Fibroblast of villous mesenchyme (primary cell): ENCODE measurements around the gene C1orf74. TPM values are rescaled to one million over a fixed set of nuclear protein-coding genes. Genes with fewer than 3 reads are reported as not detected.

Experiments used
- DNase-seq: peaks from one replicate; pipeline ENCODE4 v3.0.0-alpha.2; 2010; ENCODE audit warnings: low read depth
- H3K4me3 ChIP-seq: 2 replicates; pipeline ENCODE4 v1.5.1; 2011; ENCODE audit warnings: low read depth, mild to moderate bottlenecking, low read length
- CTCF ChIP-seq: IDR thresholded peaks from 2 replicates; pipeline ENCODE4 v1.5.1; 2012; ENCODE audit warnings: low read depth, mild to moderate bottlenecking, low read length; ENCODE audit not compliant: insufficient read depth
- total RNA-seq: library from RNA; depleted of rRNA; stranded (reverse); fragments of >200 nt; gene quantifications from 2 replicates; pipeline ENCODE4 v1.2.3, GENCODE V29; 2012

The C1orf74 gene
- total RNA-seq, 1 donor: 3.0 TPM

- no peak for TF ChIP-seq CTCF
- H3K4me3 ChIP-seq: no peak overlapping the region
- DNase-seq: no peak
Observed at GRCh38 chr1:209772126-209772525, 12.2 kb downstream of the C1orf74 start.

- DNase-seq: no peak
- H3K4me3 ChIP-seq: no peak overlapping the region
- TF ChIP-seq CTCF: no peak
Observed at GRCh38 chr1:209770636-209771415, 13.5 kb downstream of the C1orf74 start.

GRCh38 chr1:209769971-209770370 lies 14.4 kb downstream of the C1orf74 start:
- TF ChIP-seq CTCF: no peak
- peak; percentile 14 for DNase-seq
- no peak overlapping the region for H3K4me3 ChIP-seq

- DNase-seq: peak; percentile 82
- TF ChIP-seq CTCF: no peak
- H3K4me3 ChIP-seq: no peak overlapping the region
Observed at GRCh38 chr1:209769171-209769904, 15.0 kb downstream of the C1orf74 start.

GRCh38 chr1:209768354-209768774 lies 16.0 kb downstream of the C1orf74 start:
- no peak overlapping the region for H3K4me3 ChIP-seq
- DNase-seq: no peak
- no peak for TF ChIP-seq CTCF

- H3K4me3 ChIP-seq: no peak overlapping the region
- no peak for DNase-seq
- no peak for TF ChIP-seq CTCF
Observed at GRCh38 chr1:209767706-209768105, 16.7 kb downstream of the C1orf74 start.
